K562 (cell line): Measurements from ENCODE around the gene LYPD5. TPM values are rescaled to one million over a fixed set of nuclear protein-coding genes. Genes with fewer than 3 reads are reported as not detected.

Experiments used
- DLX4 ChIP-seq: fragments of 250-450 bp; sonication (Bioruptor Pico); IDR thresholded peaks from 2 replicates; pipeline ENCODE4 v1.6.1; 2021; ENCODE audit warnings: mild to moderate bottlenecking
- ETV6 ChIP-seq, 3 experiments: fragments of 150-350 bp in 1 of 3; sonication (generic) in 1 of 3; formaldehyde crosslinking in 1 of 3; IDR thresholded peaks; 2 replicates each; pipeline versions ENCODE4 v1.6.1 to v1.8.0; 2014 to 2022; ENCODE audit warnings: borderline replicate concordance in 2 of 3, low read depth in 2 of 3, antibody characterized with exemption in 1 of 3, low read length in 1 of 3, mild to moderate bottlenecking in 1 of 3, missing genetic modification reagents in 1 of 3
- HINFP ChIP-seq: fragments of 450-650 bp; conservative IDR thresholded peaks from 2 replicates; pipeline ENCODE4 v1.6.1; 2016; ENCODE audit warnings: missing genetic modification characterization, low read depth, mild to moderate bottlenecking, control low read depth, missing compliant biosample characterization
- MAFK ChIP-seq: IDR thresholded peaks from 2 replicates; pipeline ENCODE4 v1.6.1; 2011; ENCODE audit warnings: low read length, improper control_type of control experiment
- NKRF ChIP-seq: fragments of 450-650 bp; IDR thresholded peaks from 2 replicates; pipeline ENCODE4 v1.6.1; 2016; ENCODE audit warnings: borderline replicate concordance
- NR3C1 ChIP-seq: sonication (generic); formaldehyde crosslinking; IDR thresholded peaks from 2 replicates; pipeline ENCODE4 v1.8.1; 2022; ENCODE audit warnings: missing genetic modification reagents
- PTRF ChIP-seq: fragments of 450-650 bp; IDR thresholded peaks from 2 replicates; pipeline ENCODE4 v1.6.1; 2016; ENCODE audit warnings: mild to moderate bottlenecking, missing genetic modification characterization, missing compliant biosample characterization
- SMARCA4 ChIP-seq: fragments of 450-650 bp; IDR thresholded peaks from 2 replicates; pipeline ENCODE4 v1.6.1; 2016
- YY1 ChIP-seq, 3 experiments: IDR thresholded peaks; 2 replicates each; pipeline ENCODE4 v1.6.1; 2011; ENCODE audit warnings: low read length in 2 of 3, mild to moderate bottlenecking in 2 of 3, moderate library complexity in 2 of 3, borderline replicate concordance in 1 of 3, control low read depth in 1 of 3, low read depth in 1 of 3; ENCODE audit not compliant: insufficient read depth in 3 of 3, insufficient replicate concordance in 2 of 3, control insufficient read depth in 1 of 3, insufficient read length in 1 of 3; ENCODE audit errors: extremely low read depth in 1 of 3
- ZBTB1 ChIP-seq: sonication (generic); formaldehyde crosslinking; IDR thresholded peaks from 2 replicates; pipeline ENCODE4 v1.8.1; 2023; ENCODE audit warnings: missing genetic modification reagents, low read depth, mild to moderate bottlenecking, borderline replicate concordance
- ZNF224 ChIP-seq: sonication (generic); formaldehyde crosslinking; IDR thresholded peaks from 2 replicates; pipeline ENCODE4 v1.8.0; 2022; ENCODE audit warnings: mild to moderate bottlenecking, missing genetic modification reagents
- ZNF263 ChIP-seq: sonication (generic); formaldehyde crosslinking; IDR thresholded peaks from 2 replicates; pipeline ENCODE4 v1.8.0; 2022; ENCODE audit warnings: mild to moderate bottlenecking, missing genetic modification reagents, borderline replicate concordance
- ZNF318 ChIP-seq, 2 experiments: fragments of 450-650 bp; IDR thresholded peaks; 2 replicates each; pipeline ENCODE4 v1.6.1; 2016; ENCODE audit warnings: mild to moderate bottlenecking in 2 of 2, borderline replicate concordance in 1 of 2, low read depth in 1 of 2, moderate library complexity in 1 of 2
- ZNF354B ChIP-seq: fragments of 250-450 bp; sonication (Bioruptor Pico); IDR thresholded peaks from 2 replicates; pipeline ENCODE4 v1.4.0; 2020
- polyA plus RNA-seq, 8 experiments: library from polyadenylated mRNA; depleted of rRNA in 4 of 8; stranded (reverse) in 5 of 8; unstranded in 3 of 8; fragments of >200 nt; fragmentation: Nextera tagmentation in 2 of 8; fragmentation: Illumina TruSeq in 1 of 8; extraction: Ambion mirVana in 2 of 8; extraction: Trizol in 1 of 8; gene quantifications; 2 replicates each; pipeline versions ENCODE4 v1.2.1 to v1.2.3, GENCODE V29; 2011 to 2014; ENCODE audit warnings: inconsistent platforms in 1 of 8, missing spikeins in 1 of 8
- total RNA-seq, 7 experiments: library from RNA; depleted of rRNA in 6 of 7; stranded (reverse); fragments of >200 nt in 6 of 7; fragmentation: Illumina TruSeq in 2 of 7; extraction: Trizol in 2 of 7; gene quantifications; 2 replicates each; pipeline versions ENCODE4 v1.2.1 to v1.2.3, GENCODE V29; 2011 to 2021; ENCODE audit warnings: low replicate concordance in 1 of 7

The LYPD5 gene
- total and polyA plus RNA-seq, 9 of the 15 experiments (the other 6 are each of a cell fraction or from before 2014, with no cell fraction given): 0.03 to 0.22 (median 0.10) TPM; not detected in 3

- TF ChIP-seq ZNF224 (CRISPR knock-in tag) (peak; percentile 34; the same call in 1 of the 2 replicates), NKRF (0 out of 2 replicates have a peak, but pooled peaks have one; percentile 25), HINFP (tag) (peak; percentile 69; the same call in 1 of the 2 replicates), MAFK (no peak), YY1 (IDR thresholded peaks at IDR 0.05; ENCODE audit: borderline replicate concordance in 1 of 3, control insufficient read depth in 1 of 3, extremely low read depth in 1 of 3, insufficient read depth in 3 of 3, insufficient read length in 1 of 3, insufficient replicate concordance in 2 of 3, low read depth in 1 of 3, low read length in 2 of 3) (peak in 1 of 3 experiments; percentile 46), ETV6 (IDR thresholded peaks at IDR 0.05; ENCODE audit: borderline replicate concordance in 1 of 2, low read depth in 2 of 2, low read length in 1 of 2) (no peak), ETV6 (CRISPR knock-in tag; IDR thresholded peaks at IDR 0.05; ENCODE audit: borderline replicate concordance) (no peak), SMARCA4 (no peak), NR3C1 (CRISPR knock-in tag) (peak; percentile 50; the same call in 1 of the 2 replicates), ZNF263 (CRISPR knock-in tag) (peak; percentile 71; the same call in 1 of the 2 replicates), ZBTB1 (CRISPR knock-in tag) (peak; percentile 73; the same call in 1 of the 2 replicates), DLX4 (no peak), ZNF354B (CRISPR knock-in tag) (peak; percentile 32; the same call in 1 of the 2 replicates), ZNF318 (IDR thresholded peaks at IDR 0.05; ENCODE audit: borderline replicate concordance in 1 of 2, low read depth in 1 of 2) (no peak), PTRF (tag) (no peak; the same call in 1 of the 2 replicates)
These were observed 13.2 kb downstream of the LYPD5 start (continued) for GRCh38 chr19:43789029-43789428.
